Tibial nerve (tissue), 4 donors: ENCODE data around the gene KIF26A. TPM values are rescaled to one million over a fixed set of nuclear protein-coding genes. Genes with fewer than 3 reads are reported as not detected.

ENCODE experiments used
- DNase-seq, 2 donors: peaks; one replicate each; pipeline ENCODE4 v3.0.0-alpha.2; 2019; ENCODE audit warnings: low spot score in 2 of 2
- H3K27ac ChIP-seq, 4 donors: fragments of 200-600 bp; sonication (generic) in 3 of 4; one replicate each; pipeline ENCODE4 v1.5.1; 2017 to 2019; ENCODE audit warnings: mild to moderate bottlenecking in 1 of 4
- H3K27me3 ChIP-seq, 2 donors: fragments of 200-600 bp; sonication (generic) in 1 of 2; one replicate each; pipeline versions ENCODE4 v1.5.1 to v1.6.0; 2017 to 2019
- H3K36me3 ChIP-seq, 3 donors: fragments of 200-600 bp; sonication (generic); one replicate each; pipeline ENCODE4 v1.5.1; 2018 to 2019
- H3K4me1 ChIP-seq, 4 donors: fragments of 200-600 bp; sonication (generic) in 3 of 4; one replicate each; pipeline ENCODE4 v1.5.1; 2017 to 2019
- H3K4me3 ChIP-seq, 4 donors: fragments of 200-600 bp; sonication (generic) in 3 of 4; one replicate each; pipeline ENCODE4 v1.5.1; 2017 to 2019; ENCODE audit warnings: mild to moderate bottlenecking in 1 of 4, moderate library complexity in 1 of 4
- H3K9me3 ChIP-seq, 4 donors: fragments of 200-600 bp; sonication (generic) in 3 of 4; one replicate each; pipeline ENCODE4 v1.5.1; 2017 to 2019
- CTCF ChIP-seq, 5 experiments: fragments of 200-600 bp in 3 of 5; fragments of 450-650 bp in 2 of 5; sonication (generic) in 3 of 5; IDR thresholded peaks; one replicate each; pipeline ENCODE4 v1.5.1; 2016 to 2019; ENCODE audit warnings: antibody characterized with exemption in 5 of 5, mild to moderate bottlenecking in 3 of 5, moderate library complexity in 2 of 5
- EP300 ChIP-seq, 2 donors: sonication (generic); formaldehyde crosslinking; IDR thresholded peaks; one replicate each; pipeline ENCODE4 v1.6.1; 2017; ENCODE audit warnings: antibody characterized with exemption in 2 of 2, mild to moderate bottlenecking in 1 of 2
- POLR2A ChIP-seq, 2 donors: fragments of 450-650 bp; IDR thresholded peaks; one replicate each; pipeline ENCODE4 v1.6.1; 2017; ENCODE audit warnings: antibody characterized with exemption in 2 of 2, mild to moderate bottlenecking in 2 of 2, moderate library complexity in 2 of 2
- WGBS, 2 donors: methylation state at CpG; one replicate each; pipeline ENCODE4 v1.1.5; 2018; 5-methylcytosine and 5-hydroxymethylcytosine counted together
- total RNA-seq, 4 donors: library from RNA; depleted of rRNA; stranded (reverse); fragments of >200 nt; gene quantifications; one replicate each; pipeline ENCODE4 v1.1.0, GENCODE V29; 2016

The KIF26A gene
- total RNA-seq, 4 donors from 2014 or later = 2.6 to 4.2 (median 3.3) TPM

- no peak overlapping the region for H3K27ac ChIP-seq
- no peak for DNase-seq
- H3K4me1 ChIP-seq = peaks cover 0 to 28% (median 15%) of the 10 kb centered on the region in 4 donors
- H3K4me3 ChIP-seq = no peak overlapping the region
- no peak for TF ChIP-seq CTCF (IDR thresholded peaks at IDR 0.05)
- TF ChIP-seq EP300 (IDR thresholded peaks at IDR 0.05) = no peak
- TF ChIP-seq POLR2A (IDR thresholded peaks at IDR 0.05) = no peak
- H3K36me3 ChIP-seq = no peaks in the 10 kb centered on the region
- peaks cover 0 to 48% of the 10 kb centered on the region in 2 donors for H3K27me3 ChIP-seq
- peaks cover 0 to 32% (median 5%) of the 10 kb centered on the region in 4 donors for H3K9me3 ChIP-seq
- WGBS, 2 donors = 9 to 22% methylated on average over 6 to 7 of the region's 7 CpGs
Measured at GRCh38 chr14:104132981-104133380, 5.4 kb upstream of the KIF26A start.

GRCh38 chr14:104133496-104133895, 4.9 kb upstream of the KIF26A start:
- Histone ChIP-seq H3K9me3 (peaks cover 0 to 28% (median 5%) of the 10 kb centered on the region in 4 donors), H3K36me3 (no peaks in the 10 kb centered on the region), H3K27ac (no peak overlapping the region), H3K4me1 (peaks cover 0 to 33% (median 19%) of the 10 kb centered on the region in 4 donors), H3K4me3 (no peak overlapping the region), H3K27me3 (peaks cover 0 to 52% of the 10 kb centered on the region in 2 donors)
- 71 to 83% methylated on average over 8 to 9 of the region's 9 CpGs for WGBS, 2 donors
- DNase-seq = no peak
- TF ChIP-seq CTCF (IDR thresholded peaks at IDR 0.05) (no peak), POLR2A (IDR thresholded peaks at IDR 0.05) (no peak), EP300 (IDR thresholded peaks at IDR 0.05) (no peak)

GRCh38 chr14:104134061-104134965, 4.1 kb upstream of the KIF26A start:
- Histone ChIP-seq H3K4me3 (no peak overlapping the region), H3K36me3 (no peaks in the 10 kb centered on the region), H3K27me3 (peaks cover 0 to 59% of the 10 kb centered on the region in 2 donors), H3K4me1 (peaks cover 0 to 41% (median 19%) of the 10 kb centered on the region in 4 donors), H3K9me3 (peaks cover 0 to 21% (median 4%) of the 10 kb centered on the region in 4 donors), H3K27ac (no peak overlapping the region)
- DNase-seq = no peak
- TF ChIP-seq EP300 (IDR thresholded peaks at IDR 0.05) (no peak), POLR2A (IDR thresholded peaks at IDR 0.05) (no peak), CTCF (IDR thresholded peaks at IDR 0.05) (no peak)
- 47 to 55% methylated on average over 31 of the region's 31 CpGs for WGBS, 2 donors

GRCh38 chr14:104135121-104135903, 3.1 kb upstream of the KIF26A start:
- peaks cover 0 to 11% (median 0%) of the 10 kb centered on the region in 4 donors for H3K9me3 ChIP-seq
- H3K27me3 ChIP-seq = peaks cover 0 to 67% of the 10 kb centered on the region in 2 donors
- no peak for TF ChIP-seq CTCF (IDR thresholded peaks at IDR 0.05)
- no peak for TF ChIP-seq POLR2A (IDR thresholded peaks at IDR 0.05)
- TF ChIP-seq EP300 (IDR thresholded peaks at IDR 0.05) = no peak
- no peaks in the 10 kb centered on the region for H3K36me3 ChIP-seq
- no peak overlapping the region for H3K27ac ChIP-seq
- DNase-seq = no peak
- 2 to 7% methylated on average over 34 to 40 of the region's 47 CpGs for WGBS, 2 donors
- no peak overlapping the region for H3K4me3 ChIP-seq
- peaks cover 0 to 49% (median 21%) of the 10 kb centered on the region in 4 donors for H3K4me1 ChIP-seq
